Stimulated activated CD8-positive, alpha-beta memory T cell treated with anti-CD3 and anti-CD28 coated beads, Interleukin-12 subunit alpha, Interleukin-12 subunit beta, amount 100 ng/mL, for 24 hours (primary cell): Measurements from ENCODE around the gene IQCB1.
"Not testable (repeated sequence)": the region's sequence is repeated elsewhere in the genome, so short reads cannot be mapped to it uniquely, and the experiment has no call there.

Source experiments
- DNase-seq: peaks from one replicate; pipeline ENCODE4 v3.0.0-alpha.2; 2020; ENCODE audit errors: extremely low read depth

IQCB1 gene

GRCh38 chr3:121747976-121748375, 86.9 kb downstream of the IQCB1 start:
- no peak for DNase-seq

GRCh38 chr3:121743106-121743505, 91.8 kb downstream of the IQCB1 start:
- not testable (repeated sequence) for DNase-seq

GRCh38 chr3:121740896-121741295, 94.0 kb downstream of the IQCB1 start:
- no peak for DNase-seq

- DNase-seq: no peak
Observed at GRCh38 chr3:121739902-121740301, 95.0 kb downstream of the IQCB1 start.

GRCh38 chr3:121737644-121738043, 97.2 kb downstream of the IQCB1 start:
- DNase-seq: no peak

GRCh38 chr3:121736112-121736511, 98.7 kb downstream of the IQCB1 start:
- no peak for DNase-seq

- DNase-seq: no peak
Observed at GRCh38 chr3:121735047-121735696, 99.7 kb downstream of the IQCB1 start.

GRCh38 chr3:121730940-121731687, 103.7 kb downstream of the IQCB1 start:
- no peak for DNase-seq

GRCh38 chr3:121724130-121724529, 110.7 kb downstream of the IQCB1 start:
- no peak for DNase-seq

GRCh38 chr3:121723485-121723884, 111.4 kb downstream of the IQCB1 start:
- DNase-seq: no peak

GRCh38 chr3:121722411-121722810, 112.4 kb downstream of the IQCB1 start:
- no peak for DNase-seq

- no peak for DNase-seq
Observed at GRCh38 chr3:121720163-121720562, 114.7 kb downstream of the IQCB1 start.
